GM23248 (cell line): Measurements from ENCODE around the gene ZNF497. TPM values are rescaled to one million over a fixed set of nuclear protein-coding genes. Genes with fewer than 3 reads are reported as not detected.
"Not testable (repeated sequence)": the region's sequence is repeated elsewhere in the genome, so short reads cannot be mapped to it uniquely, and the experiment has no call there.

ENCODE experiments used
- DNase-seq: peaks from one replicate; pipeline ENCODE4 v3.0.0-alpha.2; 2015
- H2AFZ ChIP-seq: fragments of 200-600 bp; sonication (generic); 2 replicates; pipeline ENCODE4 v1.6.1; 2016; ENCODE audit warnings: antibody characterized with exemption
- H3F3A ChIP-seq: fragments of 200-600 bp; sonication (generic); 2 replicates; pipeline ENCODE4 v1.6.1; 2016; ENCODE audit warnings: mild to moderate bottlenecking, antibody characterized with exemption, mixed run types; ENCODE audit not compliant: insufficient read depth
- H3K27ac ChIP-seq: fragments of 200-600 bp; sonication (generic); 2 replicates; pipeline ENCODE4 v1.5.1; 2016; ENCODE audit warnings: mild to moderate bottlenecking
- H3K27me3 ChIP-seq: fragments of 200-600 bp; sonication (generic); replicated peaks from 2 replicates; pipeline ENCODE4 v1.6.1; 2016; ENCODE audit warnings: mild to moderate bottlenecking; ENCODE audit not compliant: insufficient read depth
- H3K36me3 ChIP-seq: fragments of 200-600 bp; sonication (generic); 2 replicates; pipeline ENCODE4 v1.6.1; 2016; ENCODE audit warnings: low read depth, mild to moderate bottlenecking
- H3K4me1 ChIP-seq: fragments of 200-600 bp; sonication (generic); 2 replicates; pipeline ENCODE4 v1.6.1; 2016; ENCODE audit warnings: mild to moderate bottlenecking; ENCODE audit not compliant: insufficient read depth
- H3K4me2 ChIP-seq: fragments of 200-600 bp; sonication (generic); one replicate; pipeline ENCODE4 v1.6.1; 2016; ENCODE audit warnings: mild to moderate bottlenecking; ENCODE audit not compliant: unreplicated experiment
- H3K4me3 ChIP-seq: fragments of 200-600 bp; sonication (generic); 2 replicates; pipeline ENCODE4 v1.5.1; 2016; ENCODE audit warnings: mild to moderate bottlenecking
- H3K79me2 ChIP-seq: fragments of 200-600 bp; sonication (generic); 2 replicates; pipeline ENCODE4 v1.6.1; 2016; ENCODE audit warnings: mild to moderate bottlenecking; ENCODE audit not compliant: insufficient read depth
- H3K9ac ChIP-seq: fragments of 200-600 bp; sonication (generic); 2 replicates; pipeline ENCODE4 v1.6.1; 2016; ENCODE audit warnings: mild to moderate bottlenecking
- H3K9me2 ChIP-seq: fragments of 200-600 bp; sonication (generic); 2 replicates; pipeline ENCODE4 v1.6.1; 2016; ENCODE audit warnings: mixed run types, mild to moderate bottlenecking, moderate library complexity; ENCODE audit not compliant: insufficient read depth
- H3K9me3 ChIP-seq: fragments of 200-600 bp; sonication (generic); one replicate; pipeline ENCODE4 v1.6.1; 2017; ENCODE audit warnings: low read depth
- H4K20me1 ChIP-seq: fragments of 200-600 bp; sonication (generic); 2 replicates; pipeline ENCODE4 v1.6.0; 2016; ENCODE audit not compliant: insufficient read depth
- EZH2 ChIP-seq: fragments of 200-600 bp; sonication (generic); IDR thresholded peaks from 2 replicates; pipeline ENCODE4 v1.6.1; 2018; ENCODE audit warnings: antibody characterized with exemption, mild to moderate bottlenecking; ENCODE audit not compliant: insufficient read depth, poor library complexity, severe bottlenecking
- EZH2phosphoT487 ChIP-seq: fragments of 200-600 bp; sonication (generic); IDR thresholded peaks from 2 replicates; pipeline ENCODE4 v1.6.1; 2018; ENCODE audit warnings: antibody characterized with exemption, moderate library complexity, mild to moderate bottlenecking, low read depth; ENCODE audit not compliant: insufficient read depth
- WGBS, 2 experiments: methylation state at CpG; one replicate each; pipeline ENCODE4 v1.1.6; 2015 to 2017; ENCODE audit warnings: low lambda C conversion rate in 2 of 2, low coverage in 1 of 2; ENCODE audit errors: missing lambda C conversion rate in 2 of 2; 5-methylcytosine and 5-hydroxymethylcytosine counted together
- in situ Hi-C: fragments of 300-500 bp; cut with MboI; formaldehyde crosslinking; loops from 2 replicates; pipeline ENCODE4 v1.15.0; 2020
- polyA plus RNA-seq: library from polyadenylated mRNA; unstranded; fragments of >200 nt; fragmentation: Nextera tagmentation; extraction: Ambion mirVana; gene quantifications from 2 replicates; pipeline ENCODE4 v1.2.1, GENCODE V29; 2016
- total RNA-seq: library from RNA; depleted of rRNA; stranded (reverse); fragments of >200 nt; shearing (Covaris generic); gene quantifications from 2 replicates; pipeline ENCODE4 v1.2.3, GENCODE V29; 2014

The ZNF497 gene
- total and polyA plus RNA-seq, 2 experiments from 2014 or later, result 0.65 to 0.97 TPM

DNA sequence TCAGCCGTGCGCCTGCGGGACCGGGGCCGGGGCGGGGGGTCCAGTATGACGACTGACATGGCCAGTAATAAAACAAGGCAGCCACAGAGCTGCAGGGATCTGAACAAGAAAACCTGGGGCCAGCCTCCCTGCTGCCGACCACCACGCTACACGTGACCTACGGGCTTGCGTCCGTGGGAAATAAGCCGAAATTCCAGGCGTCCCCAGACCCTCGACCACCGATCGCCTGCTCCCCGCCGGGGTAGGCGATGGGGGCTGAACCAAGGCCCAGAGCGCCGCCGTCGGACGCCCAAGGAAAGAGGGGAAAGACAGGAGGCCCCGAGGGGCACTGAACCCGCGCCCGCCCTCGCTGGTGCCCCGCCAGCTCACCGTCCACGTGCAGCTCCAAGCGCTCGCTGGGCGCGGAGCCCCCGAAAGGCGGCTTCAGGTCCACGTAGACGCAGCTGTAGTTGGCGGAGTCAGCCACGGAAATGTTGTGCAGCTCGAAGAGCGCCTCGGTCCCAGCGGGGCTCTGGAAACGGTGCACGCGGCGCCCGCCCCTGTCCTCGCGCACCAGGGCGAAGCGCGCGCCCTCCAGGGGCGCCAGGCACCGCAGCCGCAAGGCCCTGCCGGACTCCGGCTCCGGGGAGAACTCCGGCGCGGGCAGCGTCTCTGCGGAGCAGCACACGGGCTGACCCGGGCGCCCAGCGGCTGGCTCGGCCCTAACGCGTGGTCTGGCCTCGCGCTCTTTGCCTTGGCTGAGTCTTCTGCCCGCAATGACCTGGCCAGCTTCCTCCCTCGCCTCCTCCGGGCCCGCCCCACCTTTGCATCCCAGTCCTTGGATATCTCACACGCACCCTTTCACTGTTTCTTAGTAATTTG is 12.3 kb downstream of the ZNF497 start:
- no peak overlapping the region for H3K4me3 ChIP-seq
- no peak overlapping the region for H3K4me2 ChIP-seq
- peaks cover 4% of the 10 kb centered on the region; the same call in 1 of the 2 replicates for H3K4me1 ChIP-seq
- no peak overlapping the region for H2AFZ ChIP-seq
- H3K79me2 ChIP-seq, result peaks cover 37% of the 10 kb centered on the region
- no peak for DNase-seq
- no peak overlapping the region for H3K9ac ChIP-seq
- peaks cover 16% of the 10 kb centered on the region; the same call in 1 of the 2 replicates for H3F3A ChIP-seq
- in situ Hi-C loops, result no loop called here
- H3K27ac ChIP-seq, result no peak overlapping the region
- TF ChIP-seq EZH2phosphoT487 (no peak), EZH2 (no peak)
- H3K36me3 ChIP-seq, result no peaks in the 10 kb centered on the region
- H3K9me3 ChIP-seq, result no peaks in the 10 kb centered on the region
- H3K27me3 ChIP-seq, result no peaks in the 10 kb centered on the region
- 80 to 84% methylated on average over 69 to 78 of the region's 84 CpGs for WGBS, 2 experiments
- no peaks in the 10 kb centered on the region for H3K9me2 ChIP-seq
- no peaks in the 10 kb centered on the region for H4K20me1 ChIP-seq

DNA sequence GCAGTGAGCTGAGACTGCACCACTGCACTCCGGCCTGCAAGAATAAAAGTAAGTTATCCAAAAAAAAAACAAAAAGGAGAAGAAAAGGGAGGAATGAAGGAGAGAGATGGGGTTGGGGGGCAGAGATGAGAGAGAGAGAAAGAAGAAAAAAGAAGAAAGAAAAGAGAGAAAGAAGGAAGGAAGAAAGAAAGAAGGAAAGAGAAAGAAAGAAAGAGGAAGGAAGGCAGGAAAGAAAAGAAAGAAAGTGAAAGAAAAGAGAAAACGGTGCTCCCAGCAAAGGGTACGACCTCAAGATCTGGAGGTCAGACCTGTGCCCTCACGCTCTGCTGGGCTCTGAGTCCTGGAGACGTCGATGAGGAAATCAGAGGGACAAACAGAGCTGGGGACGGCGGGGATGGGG is 13.0 kb downstream of the ZNF497 start:
- Histone ChIP-seq H3K27me3 (no peaks in the 10 kb centered on the region), H2AFZ (no peak overlapping the region), H4K20me1 (no peaks in the 10 kb centered on the region), H3K4me2 (no peak overlapping the region), H3K36me3 (no peaks in the 10 kb centered on the region), H3K9me2 (no peaks in the 10 kb centered on the region), H3K27ac (no peak overlapping the region), H3K9ac (no peak overlapping the region), H3K9me3 (no peaks in the 10 kb centered on the region), H3K79me2 (peaks cover 43% of the 10 kb centered on the region), H3K4me1 (peaks cover 4% of the 10 kb centered on the region; the same call in 1 of the 2 replicates), H3K4me3 (no peak overlapping the region), H3F3A (peaks cover 11% of the 10 kb centered on the region; the same call in 1 of the 2 replicates)
- in situ Hi-C loops, result no loop called here
- no peak for TF ChIP-seq EZH2
- no peak for TF ChIP-seq EZH2phosphoT487
- 74 to 84% methylated on average over 8 of the region's 8 CpGs for WGBS, 2 experiments
- no peak for DNase-seq

DNA sequence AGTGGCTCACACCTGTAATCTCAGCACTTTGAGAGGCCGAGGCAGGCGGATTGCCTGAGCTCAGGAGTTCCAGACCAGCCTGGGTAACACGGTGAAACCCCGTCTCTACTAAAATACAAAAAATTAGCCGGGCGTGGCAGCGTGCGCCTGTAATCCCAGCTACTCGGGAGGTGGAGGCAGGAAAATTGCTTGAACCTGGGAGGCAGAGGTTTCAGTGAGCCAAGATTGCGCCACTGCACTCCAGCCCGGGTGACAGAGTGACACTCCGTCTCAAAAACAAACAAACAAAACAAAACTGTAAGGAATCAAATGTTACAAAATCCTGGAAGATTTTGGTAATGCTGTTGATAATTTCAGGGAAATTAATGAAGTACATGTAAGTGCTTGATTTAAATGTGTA is 14.5 kb downstream of the ZNF497 start:
- DNase-seq, H3K27me3 ChIP-seq, in situ Hi-C loops, H3K4me1 ChIP-seq, H3K36me3 ChIP-seq, H4K20me1 ChIP-seq, H3K9me3 ChIP-seq, H3K9me2 ChIP-seq: not testable (repeated sequence)
- 2 to 4% methylated on average over 12 of the region's 12 CpGs for WGBS, 2 experiments
- peak overlapping the region; percentile 89 for H3K4me3 ChIP-seq
- H3K4me2 ChIP-seq, result peak overlapping the region; percentile 77
- H3F3A ChIP-seq, result peaks cover 10% of the 10 kb centered on the region; the same call in 1 of the 2 replicates
- H3K27ac ChIP-seq, result peak overlapping the region; percentile 23
- H3K79me2 ChIP-seq, result peaks cover 43% of the 10 kb centered on the region
- peak overlapping the region; percentile 85 for H2AFZ ChIP-seq
- H3K9ac ChIP-seq, result peak overlapping the region; percentile 74

DNA sequence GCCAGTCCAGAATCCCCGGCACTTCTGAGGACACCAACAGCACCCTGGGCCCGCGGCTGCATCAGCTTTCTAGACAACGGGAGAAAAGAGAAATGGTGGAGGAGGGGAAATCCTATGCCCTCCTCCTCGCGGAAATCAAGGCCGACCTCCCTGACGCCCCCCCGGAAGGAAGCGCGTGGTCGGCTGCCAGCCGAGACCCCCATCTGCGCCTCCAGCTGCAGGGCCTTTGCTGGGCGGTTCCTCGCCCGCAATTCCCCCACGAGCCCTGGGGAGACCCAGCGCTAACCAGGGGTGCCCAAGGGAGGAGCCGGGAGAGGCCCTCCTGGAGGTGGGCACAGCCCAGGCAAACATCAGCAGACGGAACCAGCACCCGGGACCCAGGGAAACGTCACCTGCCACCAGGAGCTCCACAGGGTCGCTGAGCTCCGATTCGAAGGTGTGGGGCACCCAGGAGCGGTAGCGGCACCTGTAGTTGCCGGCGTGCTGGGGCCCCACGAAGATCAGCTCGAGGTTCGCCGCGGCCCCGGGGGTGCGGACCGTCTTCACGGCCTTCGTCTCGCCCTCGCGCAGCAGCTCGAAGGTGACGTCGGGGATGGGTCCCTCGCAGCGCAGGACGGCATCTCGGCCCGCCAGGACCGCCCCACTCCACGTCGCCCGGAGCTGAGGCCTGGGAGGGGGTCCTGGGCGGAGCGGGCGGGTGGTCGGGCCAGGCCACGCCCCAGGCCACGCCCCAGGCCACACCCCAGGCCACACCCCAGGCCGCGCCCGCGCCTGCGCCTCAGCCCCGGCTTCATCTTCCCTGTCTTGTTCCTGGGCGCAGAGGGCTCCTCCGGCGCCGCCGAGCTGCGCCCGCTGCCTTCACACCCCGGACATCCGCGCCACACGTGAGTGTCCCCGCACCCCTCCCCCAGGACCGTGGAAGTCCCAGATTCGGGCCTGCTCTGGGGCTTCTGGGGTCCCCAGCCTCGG is 15.3 kb downstream of the ZNF497 start:
- DNase-seq, result peak; percentile 75
- H3F3A ChIP-seq, result peaks cover 10% of the 10 kb centered on the region; the same call in 1 of the 2 replicates
- TF ChIP-seq EZH2 (no peak), EZH2phosphoT487 (no peak)
- peak overlapping the region; percentile 85 for H2AFZ ChIP-seq
- no peaks in the 10 kb centered on the region for H3K9me3 ChIP-seq
- no peaks in the 10 kb centered on the region for H3K36me3 ChIP-seq
- in situ Hi-C loops, result no loop called here
- no peaks in the 10 kb centered on the region for H3K27me3 ChIP-seq
- H3K4me3 ChIP-seq, result peak overlapping the region; percentile 89
- WGBS, 2 experiments, result 2% methylated on average over 68 to 77 of the region's 82 CpGs
- H3K9ac ChIP-seq, result peak overlapping the region; percentile 74
- peaks cover 49% of the 10 kb centered on the region for H3K79me2 ChIP-seq
- no peaks in the 10 kb centered on the region for H4K20me1 ChIP-seq
- peak overlapping the region; percentile 23 for H3K27ac ChIP-seq
- no peaks in the 10 kb centered on the region for H3K9me2 ChIP-seq
- H3K4me1 ChIP-seq, result peaks cover 4% of the 10 kb centered on the region; the same call in 1 of the 2 replicates
- peak overlapping the region; percentile 77 for H3K4me2 ChIP-seq
